Right kidney (tissue), 1 donor: ENCODE results near the gene ASTN2.

Experiments
- DNase-seq: peaks from one replicate; pipeline ENCODE4 v3.0.0-alpha.2; 2016

Gene ASTN2

DNA sequence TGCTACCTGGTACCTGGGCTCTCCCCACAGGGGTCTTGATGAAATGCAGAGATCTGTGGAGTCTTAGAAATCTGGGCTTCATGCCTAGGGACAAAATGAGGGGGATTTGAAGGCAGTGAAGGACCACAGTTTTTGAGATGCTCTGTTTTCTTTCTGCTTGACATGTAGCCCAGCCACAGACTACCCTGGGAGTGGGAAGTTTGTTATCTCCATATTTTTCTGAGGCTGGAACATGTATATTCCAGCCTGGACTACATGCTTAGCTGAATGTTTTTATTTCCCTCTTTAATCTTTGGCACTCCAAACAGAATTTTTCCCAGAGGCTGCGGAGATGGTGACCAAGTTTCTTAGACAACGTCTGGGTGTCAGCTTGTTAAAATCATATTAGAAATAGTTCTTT lies 1008.4 kb downstream of the ASTN2 start:
- DNase-seq: no peak

- DNase-seq: no peak
Measured at GRCh38 chr9:116405321-116405720, 1009.5 kb downstream of the ASTN2 start.

GRCh38 chr9:116404228-116404627 lies 1010.6 kb downstream of the ASTN2 start:
- DNase-seq: no peak

- no peak for DNase-seq
Measured at GRCh38 chr9:116403171-116403570, 1011.7 kb downstream of the ASTN2 start.

GRCh38 chr9:116395699-116396037 lies 1019.2 kb downstream of the ASTN2 start:
- no peak for DNase-seq

GRCh38 chr9:116394894-116395698 lies 1019.8 kb downstream of the ASTN2 start:
- DNase-seq: no peak

DNA sequence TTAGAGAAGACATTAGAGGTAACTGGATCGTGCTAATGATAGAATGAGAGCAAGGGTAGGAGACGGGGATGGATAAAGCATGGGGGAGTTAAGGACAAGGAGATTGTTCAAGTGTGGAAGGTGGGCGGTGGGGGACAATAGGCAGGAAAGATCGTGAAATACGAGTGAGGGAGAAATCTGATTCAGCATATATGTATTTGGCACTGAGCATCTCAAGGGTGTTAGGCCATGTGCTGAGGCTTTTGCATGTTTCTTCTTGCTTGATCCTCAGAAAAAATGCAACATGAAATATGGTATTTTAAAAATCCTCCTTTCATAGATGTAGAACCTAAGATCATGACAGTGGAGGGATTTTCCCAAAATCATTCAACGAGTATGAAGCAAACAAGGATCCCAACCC lies 1020.8 kb downstream of the ASTN2 start:
- no peak for DNase-seq

GRCh38 chr9:116393198-116393597 lies 1021.7 kb downstream of the ASTN2 start:
- DNase-seq: no peak

DNA sequence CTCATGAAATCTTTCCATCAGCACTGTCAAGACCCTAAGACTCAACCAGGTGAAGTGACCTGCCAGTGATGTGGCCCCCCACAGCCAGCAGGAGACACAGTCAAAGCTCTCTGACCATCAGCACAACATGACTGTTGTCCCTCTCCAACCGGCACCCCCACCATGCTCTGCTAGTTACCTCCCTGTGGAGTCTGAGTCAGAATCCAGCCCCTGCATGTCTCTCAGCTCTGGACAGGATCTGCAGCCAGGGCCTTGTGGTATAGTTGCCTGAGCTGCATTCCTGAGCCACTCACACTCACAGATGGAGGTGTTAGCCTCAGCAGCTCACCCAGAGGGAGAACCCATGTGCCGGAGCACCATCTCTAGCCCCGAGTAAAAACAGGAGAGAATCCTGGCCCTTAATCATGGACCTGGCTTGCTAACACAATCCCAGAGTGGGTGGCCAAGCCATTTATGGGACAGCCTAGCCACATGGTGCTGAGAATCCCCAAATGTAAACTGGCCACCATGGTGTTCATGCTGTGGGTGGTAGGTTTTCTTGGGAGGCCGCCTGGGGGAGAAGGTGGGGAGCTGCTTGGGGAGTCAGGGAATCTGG lies 1023.5 kb downstream of the ASTN2 start:
- no peak for DNase-seq

- DNase-seq: no peak
Measured at GRCh38 chr9:116390303-116391228, 1024.3 kb downstream of the ASTN2 start.

DNA sequence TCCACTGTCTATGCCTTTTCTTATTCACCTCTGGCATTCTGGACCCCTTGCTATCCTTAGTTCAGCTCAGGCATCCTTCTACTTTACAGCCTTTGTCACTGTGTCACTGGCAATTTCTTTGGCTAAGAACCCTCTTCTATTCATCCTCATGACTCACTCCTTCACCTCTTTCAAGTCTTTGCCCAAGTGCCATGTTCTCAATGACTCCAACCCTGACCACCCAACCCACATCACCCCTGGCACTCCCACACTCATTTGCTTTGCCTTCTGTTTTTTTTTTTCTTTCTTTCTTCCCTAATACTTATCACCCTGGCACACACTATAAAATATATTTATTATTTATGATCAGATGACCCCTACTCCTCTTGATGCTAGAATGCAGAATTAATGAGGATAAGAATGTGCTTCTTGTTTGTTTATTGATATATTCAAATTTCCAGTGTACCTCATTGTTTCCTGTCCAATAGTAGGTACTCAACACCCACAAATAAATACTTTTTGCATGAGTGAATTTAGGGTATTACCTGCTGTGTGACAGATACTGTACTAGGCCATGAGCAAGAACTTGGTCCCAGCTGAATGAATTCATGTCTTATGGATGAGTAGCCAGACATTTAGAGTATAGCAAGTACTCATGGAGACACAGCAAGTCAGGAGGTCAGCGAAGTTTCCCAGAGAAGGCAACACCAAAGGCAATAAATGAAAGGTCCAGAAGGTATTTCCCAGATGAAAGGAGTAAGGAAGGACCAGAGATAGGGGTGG lies 1025.1 kb downstream of the ASTN2 start:
- no peak for DNase-seq

DNA sequence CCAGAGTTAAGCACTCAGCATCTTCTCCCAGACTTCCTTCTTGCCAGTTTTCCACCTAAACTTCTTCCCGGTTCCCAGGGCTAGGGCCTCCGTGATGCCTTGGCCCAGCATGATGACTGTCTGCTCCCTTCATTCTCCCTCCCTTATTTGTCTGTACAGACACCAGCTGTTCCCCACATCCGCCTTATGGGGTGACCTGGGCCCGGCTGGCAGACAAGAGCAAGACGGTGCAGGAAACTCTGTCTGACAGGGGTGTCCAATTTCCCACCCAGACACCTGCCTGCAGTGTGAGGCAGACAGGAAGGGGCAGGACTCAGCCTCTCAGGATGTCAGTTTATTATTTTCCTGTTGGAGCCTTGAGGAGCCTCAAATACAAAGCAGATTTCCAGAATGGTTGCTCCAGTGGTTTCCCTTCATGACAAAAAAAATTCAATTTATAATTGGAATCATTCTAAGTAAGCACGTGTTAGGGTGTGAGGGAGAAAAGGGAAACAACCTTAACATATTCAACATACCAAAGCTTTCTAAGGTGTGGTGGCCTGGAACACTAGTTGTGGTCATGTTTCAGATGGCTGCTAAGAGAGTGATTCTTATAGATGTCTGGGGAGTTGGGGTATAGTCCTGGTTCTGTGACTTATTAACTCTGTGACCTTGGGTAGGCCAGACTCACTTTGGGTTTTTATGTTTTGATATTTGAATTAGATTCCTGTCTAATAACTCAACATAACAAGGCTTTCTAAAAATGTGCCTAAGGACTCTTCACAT lies 1026.7 kb downstream of the ASTN2 start:
- peak; percentile 27 for DNase-seq

DNA sequence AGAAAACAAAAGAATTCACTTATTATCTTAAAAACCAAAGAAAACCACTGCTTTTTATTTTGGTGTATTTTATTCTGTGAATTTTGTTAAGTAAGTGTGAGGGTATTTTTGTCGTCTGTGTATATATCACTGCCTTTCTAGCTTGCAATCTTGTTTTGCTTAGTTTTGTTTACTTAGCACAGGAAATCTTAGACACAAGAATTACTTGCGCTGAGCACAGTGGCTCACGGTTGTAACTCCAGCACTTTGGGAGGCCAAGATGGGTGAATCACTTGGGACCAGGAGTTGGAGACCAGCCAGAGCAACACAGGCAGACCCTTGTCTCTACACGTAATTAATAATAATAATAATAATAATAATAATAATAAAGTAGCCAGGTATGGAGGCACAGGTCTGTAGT lies 1030.9 kb downstream of the ASTN2 start:
- no peak for DNase-seq

DNA sequence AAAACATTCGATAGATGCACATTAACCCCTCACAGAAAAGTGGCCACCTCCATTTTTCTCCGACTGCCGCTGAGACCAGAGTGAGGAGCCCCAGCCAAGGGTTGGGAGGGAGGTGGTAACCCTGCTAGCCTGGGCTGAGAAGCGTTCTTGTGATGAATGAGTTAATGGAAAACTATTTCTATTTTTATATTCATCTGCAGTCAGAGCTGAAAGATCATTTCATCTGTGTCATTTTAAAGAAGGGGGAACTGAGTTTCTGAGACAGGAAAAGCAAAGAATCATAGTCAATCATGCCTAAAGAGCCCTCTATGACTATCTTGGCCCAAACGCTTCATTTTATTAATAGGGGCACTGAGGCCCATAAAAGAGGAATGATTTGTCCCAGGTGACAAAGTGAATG lies 1031.7 kb downstream of the ASTN2 start:
- no peak for DNase-seq

- DNase-seq: no peak
Measured at GRCh38 chr9:116382053-116382452, 1032.8 kb downstream of the ASTN2 start.

GRCh38 chr9:116381350-116381749 lies 1033.5 kb downstream of the ASTN2 start:
- no peak for DNase-seq

DNA sequence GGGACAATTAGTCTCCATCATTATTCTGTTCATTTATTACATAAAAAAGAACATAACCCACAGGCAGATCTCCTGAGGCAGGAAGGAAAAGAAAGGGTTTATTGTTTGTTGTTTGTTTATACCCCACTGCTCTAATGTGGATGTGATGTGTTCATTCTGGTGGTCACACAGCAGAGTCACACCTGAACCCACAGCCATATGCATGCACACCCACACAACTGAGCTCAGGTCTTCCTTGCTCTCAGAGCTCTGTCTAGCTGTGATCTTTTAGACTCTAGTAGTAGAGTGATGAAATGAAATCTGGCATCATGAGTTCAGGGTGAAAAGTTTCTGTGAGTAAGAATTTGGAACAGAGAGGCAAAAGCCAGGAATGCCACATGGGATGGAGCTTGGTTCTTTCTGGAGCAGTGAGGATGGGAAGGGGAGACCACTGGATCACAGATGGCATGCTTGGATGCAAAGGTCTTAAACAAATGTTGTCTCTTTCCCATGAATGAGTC lies 1034.3 kb downstream of the ASTN2 start:
- DNase-seq: no peak

- no peak for DNase-seq
Measured at GRCh38 chr9:116379821-116380220, 1035.0 kb downstream of the ASTN2 start.

GRCh38 chr9:116378873-116379272 lies 1036.0 kb downstream of the ASTN2 start:
- DNase-seq: no peak

DNA sequence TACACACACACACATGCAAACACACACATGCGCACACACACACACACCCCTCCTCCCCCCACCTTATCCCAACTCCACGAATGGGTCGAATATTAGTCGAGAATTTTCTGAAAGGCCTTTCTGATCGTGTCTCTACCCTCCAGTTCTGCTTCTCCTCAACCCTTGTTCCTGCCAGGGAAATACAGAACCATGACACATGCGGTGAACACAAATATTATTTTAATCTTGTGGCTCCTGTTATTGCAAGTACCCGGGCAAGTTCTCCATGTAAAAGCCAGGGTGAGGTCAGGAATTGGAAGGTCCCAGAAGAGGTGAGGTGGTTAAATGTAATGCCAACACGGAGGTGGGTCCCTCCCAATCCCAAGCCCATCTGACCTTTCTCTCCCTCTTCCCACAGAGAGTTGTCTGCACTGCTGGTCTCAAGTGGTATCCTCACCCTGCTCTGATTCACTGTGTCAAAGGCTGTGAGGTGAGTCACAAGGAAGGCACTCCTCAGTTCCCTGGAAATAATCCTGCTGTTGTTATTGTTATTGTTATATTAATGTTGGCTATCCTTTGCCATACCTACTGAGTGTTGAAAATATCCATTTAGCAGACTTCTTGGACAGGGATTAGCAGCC lies 1037.6 kb downstream of the ASTN2 start:
- no peak for DNase-seq
